ENCODE results near the gene GAS2.
"Not testable (repeated sequence)": the region's sequence is repeated elsewhere in the genome, so short reads cannot be mapped to it uniquely, and the experiment has no call there.

GAS2 gene

DNA sequence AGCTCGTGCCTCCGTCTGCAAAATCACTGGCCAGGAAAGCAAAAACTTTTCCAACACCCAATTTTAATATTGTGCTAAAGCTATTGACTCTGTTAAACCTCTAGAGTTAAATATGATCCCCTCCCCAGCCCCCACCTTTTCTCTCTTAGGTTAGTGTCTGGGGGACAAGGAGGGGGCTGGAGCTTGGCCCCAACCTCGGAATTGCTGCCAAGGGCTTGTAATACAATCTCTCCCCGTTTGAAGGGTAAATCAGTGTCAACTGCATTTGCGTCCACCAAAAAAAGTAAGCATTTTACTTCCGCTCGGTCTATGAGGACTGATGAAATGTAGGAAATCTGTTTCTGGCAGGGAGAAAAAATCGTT, at the start of gene GAS2:
Gene GAS2 (plus strand): TSS at position 287 of the 363 bp plus-strand sequence. CDS start 8,259 bp downstream, outside the sequence.
- no peak for DNase-seq (ENCODE audit: low spot score)

DNA sequence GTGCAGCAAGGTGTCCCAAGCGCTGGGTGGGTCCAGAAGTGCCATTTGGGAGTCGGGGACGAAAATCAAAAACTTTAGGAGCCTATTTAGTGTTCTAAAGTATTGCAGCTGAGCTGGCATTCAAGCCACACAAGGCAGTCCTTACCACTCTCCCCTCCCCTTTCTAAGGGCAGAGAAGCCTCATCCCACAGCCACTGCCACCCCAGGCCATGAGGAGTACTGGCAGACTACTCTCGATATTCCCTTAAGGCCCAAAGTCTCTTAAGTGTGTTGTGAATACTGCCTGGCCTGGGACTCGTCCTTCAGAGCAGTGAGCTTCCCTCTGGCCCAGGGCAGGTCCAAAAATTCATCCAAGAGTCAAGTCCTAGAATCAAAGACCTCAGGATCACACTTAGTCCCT, 48.5 kb upstream of the GAS2 start:
- DNase-seq (ENCODE audit: low spot score), result no peak

DNA sequence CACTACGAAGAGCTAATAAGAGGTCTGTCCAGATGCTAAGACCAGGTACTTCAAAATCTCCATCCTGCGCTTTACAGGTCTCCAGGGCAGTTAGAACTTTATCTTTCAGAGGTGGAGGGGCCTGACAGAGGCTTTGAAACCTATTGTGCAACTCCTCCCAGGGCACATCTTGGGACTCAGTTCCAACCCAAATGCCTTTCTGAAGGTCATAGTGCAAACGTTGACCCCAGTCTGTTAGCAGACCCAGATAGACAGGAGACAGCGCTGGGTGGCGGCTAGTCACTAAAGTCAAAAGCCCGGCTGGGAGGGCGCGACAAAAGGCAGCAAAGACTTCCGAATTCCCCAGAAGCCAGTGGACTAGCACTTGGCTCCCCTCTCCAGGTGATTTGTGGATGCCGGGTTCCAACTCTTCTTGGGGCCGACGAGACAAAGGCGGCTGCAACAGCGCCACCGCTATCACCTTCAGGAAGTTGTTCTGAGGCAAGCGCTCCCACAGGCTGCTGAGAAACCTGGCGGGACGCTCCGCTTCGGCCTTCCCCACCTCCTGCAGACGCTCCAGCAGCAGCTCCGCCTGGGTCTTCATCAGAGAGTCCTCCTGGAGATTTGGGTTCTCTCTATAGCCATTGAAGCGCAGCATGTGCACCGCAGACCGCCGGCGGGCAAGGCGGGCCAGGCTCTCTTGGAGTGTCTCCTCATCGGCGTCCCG, 41.5 kb upstream of the GAS2 start:
- DNase-seq (ENCODE audit: low spot score), result peak; percentile 82

DNA sequence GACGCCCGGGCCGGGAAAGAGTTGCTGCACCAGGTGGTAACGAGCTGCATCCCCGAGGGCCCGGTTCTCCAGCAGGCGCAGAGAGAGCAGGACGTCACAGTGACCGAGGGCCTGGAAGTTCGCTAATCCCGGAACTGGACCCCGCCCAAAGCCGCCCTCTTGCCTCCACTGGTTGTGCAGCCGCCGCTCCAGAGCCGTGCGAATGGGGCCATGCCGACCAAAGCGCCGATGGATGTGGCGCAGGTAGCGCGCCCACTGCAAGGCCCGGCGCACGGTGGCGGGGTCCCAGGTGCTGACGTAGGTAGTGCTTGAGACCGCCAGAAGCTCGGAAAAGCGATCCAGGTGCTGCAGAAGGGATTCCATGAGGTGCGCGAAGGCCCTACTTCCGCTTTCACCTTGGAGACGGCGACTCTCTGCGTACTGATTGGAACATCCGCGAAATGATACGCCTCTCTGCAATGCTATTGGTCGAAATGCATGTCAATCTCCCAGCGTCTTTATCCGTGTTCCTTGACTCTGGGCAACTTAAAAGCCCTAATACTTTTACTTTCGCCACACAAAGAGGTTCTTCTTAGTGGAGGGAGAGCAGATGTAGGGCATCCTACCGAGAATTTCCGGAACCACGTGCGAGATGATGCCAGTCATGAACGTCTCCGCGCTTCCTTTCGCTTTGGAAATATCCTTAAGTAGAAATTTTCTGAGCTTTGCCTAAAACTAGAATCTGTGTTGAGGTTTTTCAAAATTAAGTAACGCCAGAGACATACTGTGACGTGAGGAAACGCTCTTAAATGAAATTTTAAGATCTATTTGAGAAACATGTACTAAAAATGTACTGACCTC, 40.7 kb upstream of the GAS2 start, which contains the start of gene FANCF:
Gene FANCF (minus strand): TSS at position 376 of the 840 bp plus-strand sequence. CDS start 13 bp downstream, at position 363.
- peak; percentile 99 for DNase-seq (ENCODE audit: low spot score)

DNA sequence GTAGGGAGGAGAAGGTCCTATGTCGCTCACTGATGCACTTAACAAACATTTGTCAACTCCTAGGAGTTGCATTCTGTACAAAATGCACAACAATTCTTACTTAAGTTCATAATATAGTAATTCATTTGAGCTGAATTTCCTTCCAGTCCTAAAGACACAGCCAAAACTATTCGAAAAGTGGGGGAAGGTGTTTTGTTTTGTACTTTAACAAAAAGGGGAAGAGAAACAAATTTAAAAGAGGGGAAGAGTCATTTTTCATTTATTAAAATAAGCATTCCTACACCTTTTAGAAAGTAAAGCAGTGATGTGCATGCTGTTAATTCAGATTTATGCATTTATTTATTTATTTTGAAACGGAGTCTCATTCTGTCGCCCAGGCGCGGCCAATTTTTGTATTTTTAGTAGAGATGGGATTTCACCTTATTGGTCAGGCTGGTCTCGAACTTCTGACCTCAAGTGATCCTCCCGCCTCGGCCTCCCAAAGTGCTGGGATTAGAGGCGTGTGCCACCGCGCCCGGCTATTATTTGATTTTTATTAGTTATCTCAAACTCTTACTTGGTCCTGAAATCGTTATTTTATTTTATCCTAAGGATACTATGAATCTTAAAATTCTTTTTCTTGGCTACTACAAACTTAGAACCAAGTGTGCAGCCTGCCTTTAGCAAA, 39.7 kb upstream of the GAS2 start:
- DNase-seq (ENCODE audit: low spot score), result no peak

DNA sequence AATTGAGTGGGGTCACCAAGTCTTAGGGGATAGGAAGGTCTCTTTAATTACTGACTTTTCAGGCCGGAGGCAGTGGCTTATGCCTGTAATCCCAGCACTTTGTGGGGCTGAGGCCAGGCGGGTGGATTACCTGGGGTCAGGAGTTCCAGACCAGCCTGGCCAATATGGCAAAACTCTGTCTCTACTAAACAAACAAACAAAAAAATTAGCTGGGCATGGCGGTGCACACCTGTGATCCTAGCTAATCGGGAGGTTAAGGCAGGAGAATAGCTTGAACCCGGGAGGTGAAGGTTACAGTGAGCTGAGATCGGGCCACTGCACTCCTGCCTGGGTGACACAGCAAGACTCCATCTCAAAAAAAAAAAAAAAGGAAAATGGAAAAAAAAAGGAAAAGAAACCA, 39.0 kb upstream of the GAS2 start:
- DNase-seq (ENCODE audit: low spot score), result no peak

DNA sequence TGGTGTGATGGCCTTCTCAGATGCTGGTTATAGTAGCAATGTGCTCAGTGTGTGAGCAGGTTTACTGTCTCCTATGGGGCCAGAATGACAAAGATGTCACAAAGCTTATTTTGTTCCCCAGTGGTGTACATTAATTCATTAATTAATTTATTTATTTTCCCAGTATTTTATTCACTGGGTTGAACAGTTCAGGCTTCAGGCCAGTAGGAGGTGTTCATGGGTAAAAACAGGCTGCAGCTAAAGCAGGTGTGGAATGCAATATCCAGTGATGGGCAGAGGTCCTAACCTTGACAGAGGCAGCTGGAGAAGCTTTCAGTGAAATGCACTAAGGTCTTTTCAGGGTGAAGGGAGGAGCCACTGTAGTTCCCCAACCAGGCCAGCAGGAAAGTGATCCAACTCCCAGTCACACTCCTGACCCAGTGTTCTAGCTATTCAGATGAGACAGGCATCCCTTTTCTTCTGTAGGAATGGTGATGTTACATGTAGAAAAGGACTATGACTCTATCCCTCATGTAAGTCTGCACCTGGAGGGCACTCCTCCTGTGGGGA, 33.0 kb upstream of the GAS2 start:
- DNase-seq (ENCODE audit: low spot score), result no peak

DNA sequence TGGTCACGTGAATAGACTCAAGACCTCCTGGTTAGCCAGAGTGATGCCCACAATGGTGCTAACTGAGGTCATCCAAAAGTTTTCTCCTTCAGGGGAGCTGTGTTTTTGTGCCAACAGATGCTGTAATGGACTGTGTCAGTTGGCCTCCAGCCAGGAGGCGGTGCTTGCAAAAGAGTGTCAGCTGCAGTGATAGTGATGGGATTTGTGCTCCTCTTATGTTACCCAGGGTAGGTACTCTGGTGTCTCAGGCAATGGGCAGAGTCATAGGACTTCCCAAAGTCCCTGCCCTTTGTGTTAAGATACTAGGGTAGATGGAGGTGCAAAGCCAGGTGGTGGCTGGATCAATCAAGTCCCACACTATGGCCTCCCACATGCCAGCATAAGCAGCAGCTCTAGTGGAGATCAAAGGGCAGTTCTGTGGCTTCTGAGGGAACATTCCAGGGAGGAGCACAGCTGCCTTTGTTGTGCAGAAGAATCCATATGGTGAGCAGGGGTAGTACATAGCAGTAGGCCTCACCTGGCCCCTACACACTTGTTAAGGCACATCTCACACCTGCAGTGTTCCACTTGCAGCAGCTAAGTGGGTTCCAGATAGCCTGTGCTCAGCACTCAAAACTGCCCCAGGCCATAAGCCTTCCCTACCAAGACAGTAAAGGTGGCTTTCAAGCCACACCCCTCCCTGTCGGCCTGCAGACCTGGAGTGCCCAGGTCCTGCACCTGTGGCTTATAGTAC, 31.3 kb upstream of the GAS2 start:
- peak; percentile 69 for DNase-seq (ENCODE audit: low spot score)

DNA sequence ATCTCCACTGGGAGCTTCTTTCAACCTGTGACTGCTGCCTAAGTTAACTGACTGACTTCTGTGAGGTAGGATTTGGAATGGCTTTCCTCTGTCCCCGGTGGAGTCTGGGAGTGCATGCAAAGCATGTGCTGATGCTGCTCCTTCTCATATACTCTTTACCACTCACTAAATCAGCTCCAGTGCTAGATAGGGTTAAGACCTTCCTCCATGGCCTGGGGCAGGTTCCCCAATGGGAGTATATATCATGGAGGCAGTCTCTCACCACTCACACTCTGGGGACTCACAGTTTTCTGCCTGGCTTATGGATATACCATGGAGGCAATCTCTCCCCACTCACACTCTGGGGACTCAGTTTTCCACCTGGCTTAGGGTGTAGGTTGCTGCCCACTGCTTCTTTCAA, 30.7 kb upstream of the GAS2 start:
- no peak for DNase-seq (ENCODE audit: low spot score)

DNA sequence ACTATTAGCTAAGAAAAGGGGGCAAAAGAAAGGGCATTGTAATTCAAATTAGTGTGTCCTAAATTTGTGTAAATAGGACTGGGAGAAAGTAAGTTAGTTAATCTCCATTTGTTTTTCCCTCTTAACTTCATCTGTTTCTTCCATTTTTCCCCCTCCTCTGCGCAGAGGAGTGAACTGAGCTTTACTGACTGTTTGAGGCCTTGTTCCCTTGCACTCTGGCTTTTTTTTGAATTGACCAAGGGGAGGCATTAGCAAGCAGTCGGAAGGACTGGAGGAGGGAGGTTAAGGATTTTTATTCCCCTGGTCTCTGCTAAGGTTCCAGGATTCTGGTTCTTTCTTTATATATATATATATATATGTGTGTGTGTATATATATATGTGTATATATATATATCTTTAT, 25.5 kb upstream of the GAS2 start:
- no peak for DNase-seq (ENCODE audit: low spot score)

DNA sequence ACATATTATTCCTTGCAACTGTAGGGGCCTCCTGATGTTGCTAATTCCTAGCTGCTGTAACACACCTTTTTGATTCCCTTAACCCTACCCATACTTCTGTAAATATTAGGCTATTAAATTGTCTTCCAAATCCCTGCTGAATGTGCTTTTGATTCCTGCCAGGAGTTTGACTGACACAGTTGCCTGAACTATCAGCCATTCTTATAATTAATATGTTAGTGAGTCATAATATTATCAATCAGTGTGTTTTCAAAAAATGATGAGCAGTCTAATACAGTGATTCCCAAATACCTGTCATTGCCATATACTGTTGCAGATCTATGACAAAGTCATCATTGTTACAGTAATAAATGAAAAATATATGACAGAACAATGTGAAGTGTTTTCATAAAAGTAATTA, 24.9 kb upstream of the GAS2 start:
- no peak for DNase-seq (ENCODE audit: low spot score)

DNA sequence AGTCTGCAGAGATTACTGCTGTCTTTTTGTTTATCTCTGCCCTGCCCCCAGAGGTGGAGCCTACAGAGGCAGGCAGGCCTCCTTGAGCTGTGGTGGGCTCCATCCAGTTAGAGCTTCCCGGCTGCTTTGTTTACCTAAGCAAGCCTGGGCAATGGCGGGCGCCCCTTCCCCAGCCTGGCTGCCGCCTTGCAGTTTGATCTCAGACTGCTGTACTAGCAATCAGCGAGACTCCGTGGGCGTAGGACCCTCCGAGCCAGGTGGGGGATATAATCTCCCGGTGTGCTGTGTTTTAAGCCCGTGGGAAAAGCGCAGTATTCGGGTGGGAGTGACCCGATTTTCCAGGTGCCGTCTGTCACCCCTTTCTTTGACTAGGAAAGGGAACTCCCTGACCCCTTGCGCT, 14.1 kb upstream of the GAS2 start:
- DNase-seq (ENCODE audit: low spot score), result not testable (repeated sequence)

DNA sequence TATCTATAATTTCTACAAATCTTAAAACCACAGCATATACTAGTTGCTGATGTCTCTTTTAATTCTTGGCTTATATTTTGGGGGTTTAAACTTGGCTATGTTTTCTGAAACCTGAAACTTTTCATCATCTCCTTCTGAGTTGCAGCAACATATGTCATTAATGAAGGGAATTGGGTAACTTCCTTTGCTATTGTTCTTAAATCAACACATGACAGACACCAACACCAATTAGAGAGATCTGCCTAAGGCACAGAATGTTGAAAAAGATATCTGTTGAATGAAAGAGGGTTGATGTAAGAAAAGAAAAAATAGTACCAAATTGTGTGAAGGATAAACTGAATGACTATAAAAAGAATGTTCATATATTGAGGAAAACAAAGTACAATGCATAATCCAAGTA, 10.3 kb upstream of the GAS2 start:
- DNase-seq (ENCODE audit: low spot score), result no peak

DNA sequence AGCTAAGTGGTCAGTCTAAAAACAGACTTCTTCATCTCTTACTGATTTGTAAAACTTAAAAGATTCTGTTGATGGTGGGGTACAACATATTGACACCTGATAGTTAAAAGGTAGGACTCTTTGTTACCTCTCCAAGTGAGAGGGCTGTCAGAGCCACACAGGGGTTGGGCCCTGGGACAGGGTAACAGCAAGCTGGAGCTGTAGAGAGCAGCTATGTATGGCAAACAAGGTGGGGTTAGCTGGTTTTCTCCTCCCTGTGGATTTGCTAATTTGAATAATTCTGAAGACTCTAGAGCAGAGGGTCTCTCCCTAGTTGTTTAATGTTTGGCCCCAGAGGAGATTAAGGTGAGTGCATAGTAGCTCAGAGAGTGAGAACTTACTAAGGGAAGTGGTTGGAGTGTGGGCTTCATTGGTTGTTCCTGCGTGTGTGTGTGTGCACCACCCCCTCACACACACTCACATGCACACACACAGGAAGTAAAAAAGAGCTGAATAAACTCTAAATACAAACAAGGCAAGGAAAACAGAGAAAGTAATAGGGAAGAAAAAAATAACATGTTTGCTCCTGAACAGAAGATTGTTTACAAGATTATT, 9.2 kb upstream of the GAS2 start:
- no peak for DNase-seq (ENCODE audit: low spot score)

DNA sequence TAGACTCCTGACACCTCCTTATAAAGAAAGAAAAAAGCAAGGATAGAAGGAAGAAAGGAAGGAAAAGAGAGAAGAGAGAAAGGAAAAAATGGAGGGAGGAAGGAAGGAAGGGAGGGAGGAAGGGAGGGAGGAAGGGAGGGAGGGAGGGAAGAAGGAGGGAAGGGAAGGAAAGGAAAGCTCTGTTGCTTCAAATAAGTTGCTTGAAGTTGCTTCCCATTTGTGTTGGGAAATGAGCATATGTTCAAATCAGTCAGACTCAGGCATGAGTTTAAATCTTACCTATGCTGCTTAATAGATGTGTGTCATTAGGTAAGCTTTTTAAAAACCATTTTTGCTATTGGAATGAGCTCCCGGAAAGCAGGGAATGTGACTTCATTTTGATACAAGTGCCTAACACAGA, 6.6 kb upstream of the GAS2 start:
- DNase-seq (ENCODE audit: low spot score), result no peak

DNA sequence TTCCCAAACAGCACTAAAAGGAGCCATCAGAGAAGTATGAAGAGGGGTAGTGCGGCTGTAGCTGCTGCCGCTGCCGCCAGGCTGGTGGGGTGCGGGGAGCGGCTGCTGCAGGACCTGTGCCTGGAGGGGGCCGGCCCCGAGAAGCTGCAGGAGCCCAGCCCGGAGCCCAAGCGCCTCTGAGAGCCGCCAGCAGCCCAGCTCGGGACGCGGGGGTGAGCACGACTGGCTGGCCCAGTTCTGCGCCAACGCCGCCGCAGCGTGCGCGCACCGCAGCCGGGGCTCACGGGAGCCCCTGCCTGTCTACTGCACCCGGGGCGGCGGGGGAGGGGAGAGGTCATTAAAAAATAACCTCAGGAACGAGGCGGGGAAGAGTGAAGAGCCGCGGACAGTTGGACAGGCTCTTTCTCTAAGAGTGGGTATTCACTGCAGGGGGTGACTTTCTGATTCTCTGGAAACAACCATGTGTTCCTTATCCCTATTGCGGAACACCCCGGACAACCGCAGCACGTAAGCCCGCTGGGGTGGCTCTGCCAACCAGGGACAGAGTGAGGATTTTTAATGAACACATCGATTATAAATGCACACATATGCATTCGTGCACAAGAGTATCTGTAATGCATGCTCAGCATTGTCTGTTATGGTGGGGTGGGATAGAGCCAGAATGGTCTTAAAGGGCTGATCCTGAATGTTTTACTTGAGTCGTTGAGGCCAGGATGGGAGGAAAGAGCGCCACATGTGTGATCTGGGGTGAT, 453 bp downstream of the GAS2 start:
- peak; percentile 25 for DNase-seq (ENCODE audit: low spot score)

DNA sequence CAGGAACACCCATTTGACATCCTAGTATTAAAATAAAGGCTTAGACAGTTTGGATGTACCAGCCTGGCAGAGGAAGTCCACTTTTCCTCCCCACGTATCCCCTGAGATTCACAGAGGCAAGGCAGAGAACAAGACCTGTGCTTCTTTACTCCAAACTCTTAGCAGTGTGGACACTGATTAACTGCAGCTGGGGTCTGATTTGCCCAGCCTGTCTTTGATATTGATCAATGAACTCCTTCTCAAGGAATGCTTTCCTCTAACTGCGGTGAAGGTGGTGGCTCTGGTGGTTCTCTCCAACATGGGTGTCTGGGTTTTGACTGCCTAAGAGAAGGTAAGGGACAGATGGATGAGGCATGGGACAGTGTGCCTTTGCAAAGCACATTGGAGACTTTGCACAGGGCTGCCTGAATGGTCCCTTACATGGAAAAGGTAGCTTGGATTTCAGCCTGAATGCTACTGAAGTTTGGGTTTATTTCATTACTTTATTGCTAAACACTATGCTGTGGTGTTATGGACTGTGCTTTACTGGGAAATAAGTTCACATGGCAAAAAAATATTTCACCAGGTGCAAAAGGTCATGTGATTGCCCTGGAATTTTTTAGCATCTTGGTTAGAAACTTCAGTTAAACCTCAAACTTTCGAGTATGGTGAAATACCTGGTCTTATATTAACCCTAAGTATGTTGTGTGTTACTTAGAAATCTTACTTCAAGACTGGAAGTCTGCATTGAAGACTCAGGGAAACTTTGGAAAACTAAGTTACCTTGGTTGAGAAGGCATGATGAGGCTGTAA, 1.8 kb downstream of the GAS2 start:
- DNase-seq (ENCODE audit: low spot score), result no peak

DNA sequence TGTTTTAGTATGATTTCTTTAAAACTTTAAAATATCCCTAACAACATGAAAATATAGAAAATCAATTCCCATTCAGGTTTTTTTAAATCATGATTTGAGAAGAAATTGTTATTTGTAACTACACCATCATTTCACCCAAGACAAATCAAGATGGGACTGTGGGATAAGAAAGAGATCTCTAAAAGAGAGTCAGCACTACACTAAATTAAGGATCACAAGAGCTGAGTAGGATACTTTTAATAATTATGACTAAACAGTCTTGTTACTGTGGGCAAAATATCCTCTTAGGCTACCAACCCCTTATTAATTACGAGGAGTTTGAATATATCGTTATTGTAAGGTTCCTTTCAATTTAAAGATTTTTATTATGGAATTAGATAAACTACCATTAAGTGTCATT, 3.0 kb downstream of the GAS2 start:
- no peak for DNase-seq (ENCODE audit: low spot score)

DNA sequence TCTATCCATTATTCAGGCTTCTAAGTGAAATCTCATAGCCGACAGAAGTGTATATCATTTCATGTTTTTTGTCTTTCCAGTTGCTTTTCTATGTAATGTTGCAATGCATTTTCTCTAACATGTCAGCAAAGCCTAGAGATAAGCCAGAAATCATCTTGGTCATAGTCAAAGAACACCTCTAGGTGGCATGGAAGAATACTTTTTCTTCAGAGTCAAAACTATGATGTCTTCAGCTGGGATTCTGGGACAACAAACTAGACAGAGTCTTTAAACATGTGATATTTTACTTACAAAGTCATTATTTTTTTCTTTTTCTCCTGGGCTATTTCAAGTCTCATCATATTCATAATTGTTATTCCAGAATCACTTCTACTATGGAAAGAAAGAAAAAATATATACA, 4.4 kb downstream of the GAS2 start:
- DNase-seq (ENCODE audit: low spot score), result peak; percentile 26

DNA sequence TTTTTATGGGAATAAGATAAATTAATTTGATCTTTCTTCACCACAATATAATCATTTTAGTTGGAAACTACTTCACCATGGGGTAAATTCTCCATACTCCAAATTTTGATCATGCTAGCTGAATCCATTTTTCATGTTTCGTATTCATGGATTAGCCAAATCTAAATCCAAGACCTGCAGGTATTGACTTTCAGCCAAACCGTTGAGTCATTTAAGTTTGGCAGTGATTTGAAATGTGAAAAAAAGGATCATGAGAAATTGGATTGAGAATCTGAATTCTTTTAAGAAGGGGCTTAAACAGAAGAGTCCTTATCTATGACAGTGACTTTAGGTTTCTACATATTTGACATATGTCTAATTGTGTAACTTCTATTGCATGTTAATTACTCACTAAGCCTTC, 5.3 kb downstream of the GAS2 start:
- DNase-seq (ENCODE audit: low spot score), result no peak

All from kidney tubule cell (primary cell).